Esophagus squamous epithelium (tissue), 4 donors: ENCODE results near the gene RYR3.

Experiments
- CTCF ChIP-seq, 6 experiments: fragments of 450-650 bp in 4 of 6; fragments of 200-600 bp in 2 of 6; sonication (generic) in 2 of 6; IDR thresholded peaks; one replicate each; pipeline ENCODE4 v1.5.1; 2016 to 2019; ENCODE audit warnings: antibody characterized with exemption in 6 of 6, mild to moderate bottlenecking in 4 of 6, moderate library complexity in 4 of 6
- POLR2A ChIP-seq, 4 donors: fragments of 450-650 bp; IDR thresholded peaks; one replicate each; pipeline ENCODE4 v1.6.1; 2017; ENCODE audit warnings: antibody characterized with exemption in 4 of 4, mild to moderate bottlenecking in 4 of 4, moderate library complexity in 3 of 4

DNA sequence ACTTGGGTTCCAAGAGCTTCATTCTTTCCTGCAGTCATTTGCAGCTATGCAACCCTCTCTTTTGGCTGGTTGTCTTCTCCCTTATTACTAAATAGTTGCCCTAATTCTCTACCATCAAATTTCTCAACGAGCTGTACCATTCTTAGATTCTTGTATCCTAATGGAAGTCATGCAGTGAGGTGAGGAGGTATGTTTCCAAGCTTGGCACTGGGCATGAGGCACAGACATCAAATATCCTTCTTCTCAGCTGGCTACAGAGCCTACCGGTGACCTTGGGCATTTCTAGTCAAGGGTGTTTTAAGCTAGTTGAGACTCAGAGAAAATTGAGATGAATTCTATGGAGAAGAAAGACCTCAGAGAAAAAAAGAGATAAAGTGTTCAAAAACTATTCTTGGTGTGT is 166.1 kb downstream of the RYR3 start:
- TF ChIP-seq POLR2A (IDR thresholded peaks at IDR 0.05): no peak
- no peak for TF ChIP-seq CTCF (IDR thresholded peaks at IDR 0.05)
